ENCODE measurements around the gene ZNF585A. TPM values are rescaled to one million over a fixed set of nuclear protein-coding genes. Genes with fewer than 3 reads are reported as not detected.

The ZNF585A gene
- total RNA-seq, 1 experiment from 2014 or later = 25.3 TPM

Other genes starting within 250 kb of the ZNF585A start
- 3.3 and 9.6 TPM in 2 replicates for gene ZNF420, start 94.3 kb downstream of the ZNF585A start, total RNA-seq (2014; rRNA removed; shearing (Covaris generic))
- 14.5 and 18.1 TPM in 2 replicates for gene ZNF585B, start 37.8 kb upstream of the ZNF585A start, total RNA-seq (2014; rRNA removed; shearing (Covaris generic))
- 5.0 and 8.6 TPM in 2 replicates for gene ZNF383, start 45.5 kb upstream of the ZNF585A start, total RNA-seq (2014; rRNA removed; shearing (Covaris generic))
- 4.1 and 4.6 TPM in 2 replicates for gene ZNF527, start 198.4 kb upstream of the ZNF585A start, total RNA-seq (2014; rRNA removed; shearing (Covaris generic))